GM21528 (cell line): ENCODE data around the gene SYK.
"Not testable (repeated sequence)": the region's sequence is repeated elsewhere in the genome, so short reads cannot be mapped to it uniquely, and the experiment has no call there.

Experiments
- ATAC-seq: cut with Tn5 transposase; IDR thresholded peaks from one replicate; pipeline ENCODE4 v1.9.1; 2021; ENCODE audit warnings: mild to moderate bottlenecking, moderate library complexity; ENCODE audit not compliant: unreplicated experiment, low FRiP score

Gene SYK

DNA sequence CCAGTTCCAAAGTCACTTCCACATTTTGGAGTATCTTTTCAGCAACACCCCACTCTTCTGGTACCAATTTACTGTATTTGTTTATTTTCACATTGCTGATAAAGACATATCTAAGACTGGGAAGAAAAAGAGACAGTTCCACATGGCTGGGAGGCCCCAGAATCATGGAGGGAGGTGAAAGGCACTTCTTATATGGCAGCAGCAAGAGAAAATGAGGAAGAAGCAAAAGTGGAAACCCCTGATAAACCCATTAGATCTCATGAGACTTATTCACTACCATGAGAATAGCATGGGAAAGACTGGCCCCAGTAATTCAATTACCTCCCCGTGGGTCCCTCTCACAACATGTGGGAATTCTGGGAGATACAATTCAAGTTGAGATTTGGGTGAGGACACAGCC, 19.6 kb downstream of the SYK start:
- not testable (repeated sequence) for ATAC-seq

DNA sequence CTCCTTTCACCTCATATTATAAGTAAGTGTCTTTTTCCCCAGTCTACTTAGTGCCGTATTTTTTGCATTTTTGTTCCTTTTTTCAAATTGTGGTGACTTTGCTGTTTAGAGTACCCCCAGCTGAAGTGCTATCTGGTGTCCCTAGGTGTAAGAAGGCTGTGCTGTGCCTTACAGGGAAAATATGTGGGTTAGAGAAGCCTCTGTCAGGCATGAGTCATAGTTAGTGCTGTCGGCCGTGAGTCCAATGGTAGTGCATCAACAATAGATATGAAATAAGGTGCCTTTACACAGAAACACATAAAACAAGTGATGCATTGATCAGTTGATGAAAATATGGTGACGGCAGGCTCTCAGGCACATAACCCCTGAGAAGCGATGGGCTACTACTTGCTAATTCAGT, 20.1 kb downstream of the SYK start:
- no peak for ATAC-seq

- ATAC-seq, result no peak
These were observed 21.2 kb downstream of the SYK start for GRCh38 chr9:90822866-90823265.

- no peak for ATAC-seq
These were observed 24.0 kb downstream of the SYK start for GRCh38 chr9:90825586-90825985.

GRCh38 chr9:90826326-90827020, 24.9 kb downstream of the SYK start:
- no peak for ATAC-seq

DNA sequence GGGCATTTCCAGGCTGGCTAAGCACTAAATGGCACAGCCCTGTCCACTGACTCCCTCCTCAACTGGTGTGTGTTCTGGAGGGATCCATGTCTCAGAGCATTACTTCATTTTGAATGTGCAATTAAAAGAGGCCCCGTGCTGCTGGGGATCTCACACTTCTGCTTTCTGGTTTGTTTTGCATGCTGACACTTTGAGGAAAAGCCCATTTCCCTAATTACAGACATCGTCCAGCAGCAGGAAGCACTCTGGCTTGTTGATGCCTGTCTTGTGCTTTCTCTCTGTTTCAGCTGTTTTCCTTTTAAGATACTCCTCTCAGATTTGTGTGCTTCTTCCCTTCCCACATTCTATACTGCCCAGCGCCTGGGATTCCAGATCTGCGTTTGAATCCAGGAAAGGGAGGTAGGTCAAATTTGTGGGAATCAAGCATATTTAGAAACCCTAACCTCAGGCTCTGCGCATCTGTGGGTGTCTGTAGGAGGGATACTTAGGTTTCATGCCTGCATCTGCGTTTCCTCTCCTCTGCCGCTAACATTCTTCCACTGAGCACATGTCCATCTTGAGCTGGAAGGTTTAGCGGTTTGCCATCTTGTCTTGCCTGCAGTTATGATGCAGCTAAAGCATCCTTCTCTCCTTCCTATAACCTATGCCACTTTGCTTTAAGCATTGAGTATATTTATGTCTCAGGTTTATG, 25.7 kb downstream of the SYK start:
- ATAC-seq, result peak; percentile 61

DNA sequence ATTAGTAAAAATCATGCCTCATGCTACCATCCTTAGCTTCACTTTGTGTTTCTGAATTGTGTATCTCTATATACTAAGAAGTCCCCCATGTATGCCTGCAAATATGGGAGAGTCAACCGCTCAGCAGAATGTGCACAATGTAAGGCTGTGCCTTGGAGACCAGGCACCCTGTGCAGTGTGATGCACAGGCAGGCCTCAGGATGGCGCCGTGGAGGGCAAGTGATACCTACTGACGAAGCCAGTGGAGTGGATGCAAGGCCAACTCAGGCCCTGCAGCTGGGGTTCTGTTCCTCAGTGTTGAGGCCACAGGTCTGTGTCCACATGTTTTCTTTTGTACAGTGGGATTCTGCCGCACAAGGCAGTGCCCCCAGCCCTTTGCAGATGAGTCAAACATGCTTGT, 28.4 kb downstream of the SYK start:
- ATAC-seq, result no peak

- ATAC-seq, result peak; percentile 62
These were observed 29.4 kb downstream of the SYK start for GRCh38 chr9:90830977-90831376.

GRCh38 chr9:90832261-90832660, 30.6 kb downstream of the SYK start:
- no peak for ATAC-seq

DNA sequence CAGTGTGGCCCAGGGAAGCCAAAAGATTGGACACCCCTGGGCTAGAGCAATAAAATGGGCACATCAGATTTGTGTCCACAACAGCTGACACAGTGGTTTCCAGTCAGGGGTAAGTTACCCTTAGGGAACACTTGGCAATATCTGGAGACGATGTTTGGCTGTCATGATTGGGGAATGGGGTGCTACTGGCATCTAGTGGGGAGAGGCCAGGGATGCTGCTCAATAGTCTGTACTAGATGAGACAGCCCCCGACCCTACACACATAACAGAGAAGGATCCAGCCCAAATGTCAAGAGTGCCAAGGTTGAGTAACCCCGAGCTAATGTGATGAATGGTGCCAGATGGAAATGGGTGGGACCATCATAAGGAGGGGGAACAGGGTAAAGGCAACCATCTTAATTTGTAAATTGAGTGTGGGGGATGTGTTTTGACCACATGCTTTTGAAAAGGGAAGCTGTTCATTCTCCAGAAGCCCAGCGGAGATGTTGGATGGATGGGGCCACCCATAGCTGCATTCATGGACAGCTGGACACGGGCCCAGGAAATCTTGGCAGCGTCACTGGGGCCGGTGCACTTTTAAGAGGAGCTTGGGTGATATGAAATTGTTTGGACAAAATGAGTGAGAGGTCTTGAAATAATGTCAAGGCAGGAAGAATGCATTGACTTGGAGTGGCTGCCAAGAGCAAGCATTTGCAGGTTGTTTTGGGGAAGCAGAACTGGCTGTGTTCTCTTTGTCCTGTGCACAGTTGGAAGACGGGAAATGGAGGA, 33.4 kb downstream of the SYK start:
- no peak for ATAC-seq

- ATAC-seq, result no peak
These were observed 34.9 kb downstream of the SYK start for GRCh38 chr9:90836411-90837080.

GRCh38 chr9:90838098-90838497, 36.5 kb downstream of the SYK start:
- ATAC-seq, result no peak

- ATAC-seq, result no peak
These were observed 37.0 kb downstream of the SYK start for GRCh38 chr9:90838581-90839154.

GRCh38 chr9:90839183-90839728, 37.6 kb downstream of the SYK start:
- ATAC-seq, result no peak

DNA sequence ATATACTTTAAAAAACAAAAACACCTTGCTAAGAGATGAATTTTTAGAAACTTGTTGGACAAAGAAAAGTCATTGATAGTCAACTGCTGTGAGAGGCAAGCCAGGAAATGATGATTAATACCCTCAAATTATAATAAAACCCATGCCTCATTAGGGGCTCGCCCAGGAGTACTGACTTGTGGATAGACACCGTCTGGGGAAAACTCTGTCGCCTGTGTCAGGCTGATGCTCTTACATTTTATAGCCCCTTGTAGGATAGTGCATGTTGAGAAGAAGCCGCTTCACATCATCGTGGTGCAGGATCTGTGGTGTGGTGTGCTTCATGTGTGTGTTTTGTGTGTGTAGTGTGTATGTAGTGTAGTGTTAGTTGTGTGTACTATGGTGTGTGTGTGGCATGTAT, 39.1 kb downstream of the SYK start:
- no peak for ATAC-seq

- ATAC-seq, result no peak
These were observed 39.6 kb downstream of the SYK start for GRCh38 chr9:90841213-90841612.

DNA sequence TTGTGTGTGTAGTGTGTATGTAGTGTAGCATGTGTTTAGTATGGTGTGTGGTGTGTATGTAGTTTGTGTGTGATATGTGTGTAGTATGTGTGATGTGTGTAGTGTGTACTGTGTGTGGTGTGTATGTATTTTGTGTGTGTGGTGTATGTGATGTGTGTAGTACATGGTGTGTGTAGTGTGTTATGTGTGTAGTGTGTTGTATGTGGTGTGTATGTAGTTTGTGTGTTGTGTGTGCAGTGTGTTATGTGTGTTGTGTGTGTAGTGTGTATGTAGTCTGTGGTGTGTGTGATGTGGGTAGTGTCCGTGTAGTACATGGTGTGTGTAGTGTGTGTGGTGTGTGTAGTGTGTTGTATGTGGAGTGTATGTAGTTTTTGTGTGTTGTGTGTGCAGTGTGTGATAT, 40.0 kb downstream of the SYK start:
- ATAC-seq, result no peak

- ATAC-seq, result no peak
These were observed 40.7 kb downstream of the SYK start for GRCh38 chr9:90842176-90842777.

DNA sequence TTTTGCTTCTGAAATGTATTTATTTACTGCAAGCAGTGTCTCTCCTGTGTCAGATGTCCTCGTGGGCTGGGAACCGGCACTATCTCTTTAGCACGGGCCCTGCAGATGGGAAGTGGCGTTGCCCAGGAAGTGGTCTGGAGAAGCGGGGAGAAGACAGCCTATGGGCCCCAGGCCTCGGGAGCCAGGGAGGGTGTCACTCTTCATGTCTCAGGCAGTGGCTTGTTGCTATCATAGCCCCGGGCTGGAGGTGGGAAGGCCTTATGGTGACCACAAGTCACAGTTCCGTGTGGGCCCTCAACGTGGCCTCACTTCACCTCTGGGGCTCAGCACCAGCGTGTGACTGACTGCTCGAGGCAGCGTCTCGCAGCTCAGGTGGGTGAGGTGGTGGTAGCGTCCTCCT, 41.4 kb downstream of the SYK start:
- ATAC-seq, result no peak

GRCh38 chr9:90843525-90843924, 41.9 kb downstream of the SYK start:
- no peak for ATAC-seq
